HCT116 (cell line): ENCODE results near the gene SPATS1. TPM values are rescaled to one million over a fixed set of nuclear protein-coding genes. Genes with fewer than 3 reads are reported as not detected.

Experiments used
- ATAC-seq: fragments of 200-7000 bp; cut with Tn5 transposase; 2 replicates; pipeline ENCODE4 v1.9.1; 2020; ENCODE audit warnings: mild to moderate bottlenecking, moderate library complexity
- BruUV-seq: library from RNA; stranded (reverse); fragments of 400-500 nt; replicated peaks from 2 replicates; lab custom pipeline; 2021; lab: Mats Ljungman, UMichigan
- CTCF ChIA-PET: fragments of 300-600 bp; sonication (Branson Sonifier 250); formaldehyde crosslinking; loops from one replicate; lab custom pipeline; 2021; ENCODE audit warnings: antibody characterized with exemption; lab: Charles Lee
- POLR2A ChIA-PET: fragments of 300-600, 350-600 bp; sonication (Branson Sonifier 250); formaldehyde crosslinking; loops from one replicate; lab custom pipeline; 2021; ENCODE audit warnings: antibody characterized with exemption; lab: Charles Lee
- RAD21 ChIA-PET, 2 experiments: fragments of 300-600 bp; sonication (Branson Sonifier 250); formaldehyde crosslinking; loops; one replicate each; lab custom pipeline; 2023; ENCODE audit warnings: low total read pairs in 2 of 2; ENCODE audit not compliant: uncharacterized antibody in 2 of 2, unreplicated experiment in 2 of 2, low non-redundant PET in 1 of 2; lab: Charles Lee
- DNase-seq: peaks from one replicate; pipeline ENCODE4 v3.0.0-alpha.2; 2010; ENCODE audit warnings: low read depth, low spot score
- H2AFZ ChIP-seq: fragments of 200-600 bp; shearing (Covaris generic), sonication (generic); 2 replicates; pipeline ENCODE4 v1.6.1; 2017; ENCODE audit warnings: low read depth, mixed run types, mixed read lengths, antibody characterized with exemption, low read length; ENCODE audit not compliant: poor library complexity, severe bottlenecking
- H3K27ac ChIP-seq: 2 replicates; pipeline ENCODE4 v1.5.1; 2012; ENCODE audit warnings: low read depth, low read length
- H3K27me3 ChIP-seq: fragments of 200-600 bp; sonication (generic); 2 replicates; pipeline ENCODE4 v1.6.1; 2016; ENCODE audit warnings: mixed run types, low read length, mixed read lengths; ENCODE audit not compliant: insufficient read depth
- H3K36me3 ChIP-seq, 2 experiments: fragments of 200-500 bp in 1 of 2; fragments of 200-600 bp in 1 of 2; sonication (Bioruptor generic) in 1 of 2; sonication (generic) in 1 of 2; 2 replicates each; pipeline versions ENCODE4 v1.5.1 to v1.6.1; 2014 to 2016; ENCODE audit warnings: low read length in 2 of 2, inconsistent platforms in 1 of 2, mixed read lengths in 1 of 2, mixed run types in 1 of 2; ENCODE audit not compliant: insufficient read depth in 2 of 2, control insufficient read depth in 1 of 2
- H3K4me1 ChIP-seq, 2 experiments: fragments of 200-600 bp in 1 of 2; sonication (generic) in 1 of 2; 2 replicates each; pipeline versions ENCODE4 v1.5.1 to v1.6.1; 2012 to 2017; ENCODE audit warnings: low read length in 2 of 2, inconsistent platforms in 1 of 2, mild to moderate bottlenecking in 1 of 2, mixed read lengths in 1 of 2, mixed run types in 1 of 2, moderate library complexity in 1 of 2; ENCODE audit not compliant: insufficient read depth in 2 of 2, control insufficient read depth in 1 of 2
- H3K4me2 ChIP-seq: fragments of 200-600 bp; sonication (generic); 2 replicates; pipeline ENCODE4 v1.6.1; 2017; ENCODE audit warnings: mixed run types, low read length, mixed read lengths
- H3K4me3 ChIP-seq, 2 experiments: fragments of 200-600 bp in 1 of 2; sonication (generic) in 1 of 2; replicated peaks in 1 of 2; 2 replicates each; pipeline ENCODE4 v1.5.1; 2011 to 2016; ENCODE audit warnings: low read length in 2 of 2, control low read depth in 1 of 2, low read depth in 1 of 2, mild to moderate bottlenecking in 1 of 2, mixed read lengths in 1 of 2, mixed run types in 1 of 2
- H3K79me2 ChIP-seq: fragments of 200-600 bp; sonication (generic); 2 replicates; pipeline ENCODE4 v1.6.1; 2017; ENCODE audit warnings: mild to moderate bottlenecking, mixed run types, low read length, moderate library complexity, mixed read lengths; ENCODE audit not compliant: insufficient read depth
- H3K9ac ChIP-seq: fragments of 200-600 bp; sonication (generic); 2 replicates; pipeline ENCODE4 v1.6.1; 2016; ENCODE audit warnings: low read length, mixed read lengths
- H3K9me2 ChIP-seq: fragments of 200-600 bp; sonication (generic), shearing (Covaris generic); 2 replicates; pipeline ENCODE4 v1.6.1; 2017; ENCODE audit warnings: mixed run types, mild to moderate bottlenecking, moderate library complexity; ENCODE audit not compliant: insufficient read depth
- H3K9me3 ChIP-seq, 2 experiments: fragments of 200-500 bp in 1 of 2; fragments of 200-600 bp in 1 of 2; sonication (Bioruptor generic) in 1 of 2; sonication (generic) in 1 of 2; 2 replicates each; pipeline ENCODE4 v1.6.1; 2014 to 2017; ENCODE audit warnings: low read length in 2 of 2, mixed read lengths in 2 of 2, inconsistent platforms in 1 of 2, low read depth in 1 of 2, mild to moderate bottlenecking in 1 of 2, mixed run types in 1 of 2, moderate library complexity in 1 of 2; ENCODE audit not compliant: control insufficient read depth in 1 of 2, insufficient read depth in 1 of 2
- H4K20me1 ChIP-seq: fragments of 200-600 bp; sonication (generic), shearing (Covaris generic); 2 replicates; pipeline ENCODE4 v1.6.1; 2017; ENCODE audit warnings: mixed run types, mild to moderate bottlenecking, moderate library complexity; ENCODE audit not compliant: insufficient read depth
- ATF3 ChIP-seq: IDR thresholded peaks from 2 replicates; pipeline ENCODE4 v1.6.1; 2012
- CBX3 ChIP-seq: IDR thresholded peaks from 2 replicates; pipeline ENCODE4 v1.6.1; 2012; ENCODE audit warnings: low read depth
- CEBPB ChIP-seq: IDR thresholded peaks from 2 replicates; pipeline ENCODE4 v1.6.1; 2012; ENCODE audit warnings: low read depth
- CTCF ChIP-seq, 3 experiments: fragments of 200-600 bp in 1 of 3; sonication (generic) in 1 of 3; IDR thresholded peaks in 2 of 3; conservative IDR thresholded peaks in 1 of 3; 2 replicates each; pipeline ENCODE4 v1.5.1; 2012 to 2017; ENCODE audit warnings: low read depth in 2 of 3, low read length in 2 of 3, antibody characterized with exemption in 1 of 3, borderline replicate concordance in 1 of 3, control low read depth in 1 of 3, mild to moderate bottlenecking in 1 of 3, mixed read lengths in 1 of 3, mixed run types in 1 of 3, moderate library complexity in 1 of 3; ENCODE audit not compliant: insufficient read depth in 1 of 3
- EGR1 ChIP-seq: IDR thresholded peaks from 2 replicates; pipeline ENCODE4 v1.6.1; 2012; ENCODE audit warnings: low read depth
- ELF1 ChIP-seq: IDR thresholded peaks from 2 replicates; pipeline ENCODE4 v1.6.1; 2012; ENCODE audit warnings: low read depth, borderline replicate concordance
- EZH2phosphoT487 ChIP-seq: fragments of 200-600 bp; IDR thresholded peaks from 2 replicates; pipeline ENCODE4 v1.6.1; 2018; ENCODE audit warnings: antibody characterized with exemption, borderline replicate concordance
- POLR2AphosphoS5 ChIP-seq: IDR thresholded peaks from 2 replicates; pipeline ENCODE4 v1.6.1; 2011; ENCODE audit warnings: mild to moderate bottlenecking, low read depth, low read length, moderate library complexity
- SRF ChIP-seq: IDR thresholded peaks from 2 replicates; pipeline ENCODE4 v1.6.1; 2012; ENCODE audit warnings: low read depth
- ZFX ChIP-seq: fragments of 450-650 bp; IDR thresholded peaks from 2 replicates; pipeline ENCODE4 v1.6.1; 2017
- intact Hi-C: fragments of 100-400 bp; cut with micrococcal nuclease; formaldehyde crosslinking; loops from 2 replicates; pipeline ENCODE4 v1.10.0; 2022
- total RNA-seq: library from RNA; stranded (reverse); gene quantifications from one replicate; pipeline ENCODE4 v1.2.1, GENCODE V29; 2021; ENCODE audit not compliant: unreplicated experiment

Gene SPATS1
- total RNA-seq, 1 experiment from 2014 or later: not detected

DNA sequence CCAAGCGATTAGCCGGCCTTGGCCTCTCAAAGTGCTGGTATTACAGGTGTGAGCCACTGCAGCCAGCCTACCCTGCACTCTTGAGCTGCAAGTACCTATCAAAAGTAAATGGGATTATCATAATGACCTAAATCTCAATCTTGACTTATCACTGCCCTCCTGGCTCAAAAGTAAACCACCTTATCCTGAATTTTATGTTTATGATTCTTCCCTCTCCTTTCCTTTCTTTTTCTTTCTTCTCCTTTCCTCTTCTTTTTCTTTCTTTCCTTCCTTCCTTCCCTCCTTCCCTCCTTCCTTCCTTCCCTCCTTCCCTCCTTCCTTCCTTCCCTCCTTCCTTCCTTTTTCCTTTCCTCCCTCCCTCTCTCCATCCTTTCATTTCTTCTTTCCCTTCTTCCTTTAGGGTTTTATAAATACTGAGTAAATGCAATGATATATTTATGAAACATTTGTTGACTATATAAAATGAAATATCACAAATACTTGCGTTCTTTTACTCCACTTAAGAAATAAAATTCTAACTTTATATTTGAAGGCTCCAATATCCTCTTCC is 21.0 kb downstream of the SPATS1 start:
- Histone ChIP-seq H3K9me2 (no peaks in the 10 kb centered on the region), H3K4me1 (no peaks in the 10 kb centered on the region), H3K9me3 (no peaks in the 10 kb centered on the region), H4K20me1 (no peaks in the 10 kb centered on the region), H2AFZ (no peak overlapping the region), H3K27ac (no peak overlapping the region), H3K79me2 (no peaks in the 10 kb centered on the region), H3K9ac (no peak overlapping the region), H3K27me3 (no peaks in the 10 kb centered on the region), H3K4me2 (no peak overlapping the region), H3K36me3 (no peaks in the 10 kb centered on the region), H3K4me3 (no peak overlapping the region)
- ChIA-PET POLR2A (no interaction called here), RAD21 (no interaction called here), CTCF (no interaction called here)
- no peak for DNase-seq
- intact Hi-C loops: no loop called here
- no TSS peak for BruUV-seq
- no peak for ATAC-seq
- no peak for TF ChIP-seq ELF1
- TF ChIP-seq POLR2AphosphoS5: no peak
- no peak for TF ChIP-seq SRF
- no peak for TF ChIP-seq ATF3
- TF ChIP-seq EZH2phosphoT487: no peak
- TF ChIP-seq EGR1: no peak
- no peak for TF ChIP-seq ZFX
- TF ChIP-seq CBX3: no peak
- no peak for TF ChIP-seq CTCF (IDR thresholded peaks at IDR 0.05 in 2 of 3, conservative IDR thresholded peaks at IDR 0.05 in 1 of 3; ENCODE audit: borderline replicate concordance in 1 of 3, insufficient read depth in 1 of 3, low read depth in 2 of 3, low read length in 2 of 3)
- no peak for TF ChIP-seq CEBPB
